GM19397 (cell line): ENCODE measurements around the gene B4GALT2.

ENCODE experiments used
- ATAC-seq: cut with Tn5 transposase; IDR thresholded peaks from one replicate; pipeline ENCODE4 v1.9.1; 2021; ENCODE audit warnings: mild to moderate bottlenecking, moderate library complexity; ENCODE audit not compliant: unreplicated experiment

The B4GALT2 gene

GRCh38 chr1:43983253-43983899 is 4.4 kb downstream of the B4GALT2 start:
- ATAC-seq, result no peak

GRCh38 chr1:43984855-43985254 is 5.8 kb downstream of the B4GALT2 start:
- ATAC-seq, result no peak

GRCh38 chr1:43985984-43986595 is 7.1 kb downstream of the B4GALT2 start:
- ATAC-seq, result no peak

GRCh38 chr1:43986712-43987111 is 7.7 kb downstream of the B4GALT2 start:
- no peak for ATAC-seq

- no peak for ATAC-seq
These were observed 8.3 kb downstream of the B4GALT2 start for GRCh38 chr1:43987159-43987902.

GRCh38 chr1:43990271-43991199 is 11.5 kb downstream of the B4GALT2 start:
- ATAC-seq, result no peak

GRCh38 chr1:43991200-43991475 is 12.1 kb downstream of the B4GALT2 start:
- ATAC-seq, result peak; percentile 6

- ATAC-seq, result peak; percentile 71
These were observed 12.6 kb downstream of the B4GALT2 start, which contains the start of gene CCDC24 for GRCh38 chr1:43991476-43992231. Gene CCDC24, plus strand, starts transcription at chr1:43991599. Its CDS starts 280 bp downstream, at chr1:43991879.

- no peak for ATAC-seq
These were observed 13.4 kb downstream of the B4GALT2 start for GRCh38 chr1:43992232-43992995.

GRCh38 chr1:43993206-43993914 is 14.3 kb downstream of the B4GALT2 start:
- no peak for ATAC-seq

- no peak for ATAC-seq
These were observed 15.1 kb downstream of the B4GALT2 start for GRCh38 chr1:43994071-43994470.

GRCh38 chr1:43994794-43995790 is 16.1 kb downstream of the B4GALT2 start:
- ATAC-seq, result no peak

- ATAC-seq, result no peak
These were observed 17.1 kb downstream of the B4GALT2 start for GRCh38 chr1:43995984-43996732.

GRCh38 chr1:43996733-43997115 is 17.7 kb downstream of the B4GALT2 start:
- no peak for ATAC-seq

GRCh38 chr1:43997295-43997999 is 18.4 kb downstream of the B4GALT2 start:
- ATAC-seq, result no peak

GRCh38 chr1:43998000-43998378 is 19.0 kb downstream of the B4GALT2 start:
- ATAC-seq, result no peak

GRCh38 chr1:43999455-43999854 is 20.4 kb downstream of the B4GALT2 start:
- ATAC-seq, result no peak
